Medulla oblongata (tissue), 1 donor: ENCODE results near the gene RTTN.
"Not testable (repeated sequence)": the region's sequence is repeated elsewhere in the genome, so short reads cannot be mapped to it uniquely, and the experiment has no call there.

Source experiments
- DNase-seq: peaks from one replicate; pipeline ENCODE4 v3.0.0-alpha.2; 2015; ENCODE audit errors: extremely low spot score

RTTN gene

GRCh38 chr18:70205421-70206397, at the start of gene RTTN:
Gene RTTN (minus strand): TSS chr18:70205687. CDS start chr18:70205658, 29 bp downstream.
- DNase-seq = peak; percentile 96

GRCh38 chr18:70250781-70251180, 45.3 kb upstream of the RTTN start:
- DNase-seq = no peak

- not testable (repeated sequence) for DNase-seq
These were observed 44.4 kb upstream of the RTTN start for GRCh38 chr18:70249861-70250260.

- no peak for DNase-seq
These were observed 43.6 kb upstream of the RTTN start for GRCh38 chr18:70249118-70249517.

GRCh38 chr18:70246061-70246466, 40.6 kb upstream of the RTTN start:
- peak; percentile 63 for DNase-seq

GRCh38 chr18:70243131-70243929, 37.8 kb upstream of the RTTN start:
- DNase-seq = no peak

- not testable (repeated sequence) for DNase-seq
These were observed 31.4 kb upstream of the RTTN start for GRCh38 chr18:70236921-70237320.

GRCh38 chr18:70235478-70235877, 30.0 kb upstream of the RTTN start:
- DNase-seq = no peak

- DNase-seq = peak; percentile 72
These were observed 29.4 kb upstream of the RTTN start for GRCh38 chr18:70234667-70235459.

- no peak for DNase-seq
These were observed 28.5 kb upstream of the RTTN start for GRCh38 chr18:70233974-70234373.

GRCh38 chr18:70232261-70232660, 26.8 kb upstream of the RTTN start:
- no peak for DNase-seq

- no peak for DNase-seq
These were observed 24.2 kb upstream of the RTTN start for GRCh38 chr18:70229639-70230038.

- DNase-seq = no peak
These were observed 23.0 kb upstream of the RTTN start for GRCh38 chr18:70228536-70228935.

GRCh38 chr18:70227438-70227837, 22.0 kb upstream of the RTTN start:
- DNase-seq = no peak

- DNase-seq = no peak
These were observed 16.4 kb upstream of the RTTN start for GRCh38 chr18:70221915-70222278.

- peak; percentile 48 for DNase-seq
These were observed 15.8 kb upstream of the RTTN start for GRCh38 chr18:70221156-70221914.

GRCh38 chr18:70220628-70221027, 15.1 kb upstream of the RTTN start:
- DNase-seq = no peak

GRCh38 chr18:70219688-70220087, 14.2 kb upstream of the RTTN start:
- no peak for DNase-seq

GRCh38 chr18:70216788-70217187, 11.3 kb upstream of the RTTN start:
- no peak for DNase-seq

- no peak for DNase-seq
These were observed 1.7 kb upstream of the RTTN start for GRCh38 chr18:70207181-70207580.

- no peak for DNase-seq
These were observed 5.2 kb downstream of the RTTN start for GRCh38 chr18:70200286-70200685.
